ENCODE measurements around the gene PUM2.

PUM2 gene

GRCh38 chr2:20391951-20392699, 41.5 kb upstream of the PUM2 start:
- H3K27me3 ChIP-seq (replicated peaks; ENCODE audit: insufficient read depth, low read length), result no peaks in the 10 kb centered on the region
- H3K4me2 ChIP-seq (ENCODE audit: low read depth, low read length), result no peak overlapping the region
- no peaks in the 10 kb centered on the region for H3K9me2 ChIP-seq (replicated peaks; ENCODE audit: insufficient read depth, low read length)
- no peaks in the 10 kb centered on the region for H3K79me2 ChIP-seq (ENCODE audit: low read length)
- H3K4me1 ChIP-seq (ENCODE audit: low read length), result peaks cover 3% of the 10 kb centered on the region; the same call in 1 of the 2 replicates
- TF ChIP-seq EZH2phosphoT487 (IDR thresholded peaks at IDR 0.05; ENCODE audit: low read length), result no peak
- H3F3A ChIP-seq (ENCODE audit: insufficient read depth, low read length), result no peaks in the 10 kb centered on the region
- H3K9ac ChIP-seq (ENCODE audit: low read length), result no peak overlapping the region
- H4K20me1 ChIP-seq (ENCODE audit: insufficient read depth, low read length), result no peaks in the 10 kb centered on the region
- H3K27ac ChIP-seq (ENCODE audit: low read length), result no peak overlapping the region
- no peaks in the 10 kb centered on the region for H3K9me3 ChIP-seq (replicated peaks; ENCODE audit: insufficient read depth, low read length)
- no peak overlapping the region for H2AFZ ChIP-seq (ENCODE audit: low read length)
- H3K4me3 ChIP-seq (ENCODE audit: low read length), result no peak overlapping the region
- no peaks in the 10 kb centered on the region for H3K36me3 ChIP-seq (replicated peaks; ENCODE audit: insufficient read depth, low read length)
- DNase-seq, result no peak

GRCh38 chr2:20390524-20391123, 40.0 kb upstream of the PUM2 start:
- Histone ChIP-seq H4K20me1 (ENCODE audit: insufficient read depth, low read length) (no peaks in the 10 kb centered on the region), H3K4me1 (ENCODE audit: low read length) (no peaks in the 10 kb centered on the region), H3K9ac (ENCODE audit: low read length) (no peak overlapping the region), H3K79me2 (ENCODE audit: low read length) (no peaks in the 10 kb centered on the region), H3K27ac (ENCODE audit: low read length) (no peak overlapping the region), H3K9me2 (replicated peaks; ENCODE audit: insufficient read depth, low read length) (no peaks in the 10 kb centered on the region), H3K4me2 (ENCODE audit: low read depth, low read length) (no peak overlapping the region), H2AFZ (ENCODE audit: low read length) (no peak overlapping the region), H3F3A (ENCODE audit: insufficient read depth, low read length) (no peaks in the 10 kb centered on the region), H3K36me3 (replicated peaks; ENCODE audit: insufficient read depth, low read length) (no peaks in the 10 kb centered on the region), H3K27me3 (replicated peaks; ENCODE audit: insufficient read depth, low read length) (no peaks in the 10 kb centered on the region), H3K4me3 (ENCODE audit: low read length) (no peak overlapping the region), H3K9me3 (replicated peaks; ENCODE audit: insufficient read depth, low read length) (no peaks in the 10 kb centered on the region)
- TF ChIP-seq EZH2phosphoT487 (IDR thresholded peaks at IDR 0.05; ENCODE audit: low read length) (no peak), EZH2 (optimal IDR thresholded peaks at IDR 0.05; ENCODE audit: low read depth, low read length) (no peak), CTCF (IDR thresholded peaks at IDR 0.05; ENCODE audit: low read length) (no peak)
- DNase-seq, result no peak

GRCh38 chr2:20384953-20385352, 34.3 kb upstream of the PUM2 start:
- Histone ChIP-seq H3K9ac (ENCODE audit: low read length) (no peak overlapping the region), H3K9me2 (replicated peaks; ENCODE audit: insufficient read depth, low read length) (no peaks in the 10 kb centered on the region), H4K20me1 (ENCODE audit: insufficient read depth, low read length) (no peaks in the 10 kb centered on the region), H3K27me3 (replicated peaks; ENCODE audit: insufficient read depth, low read length) (no peaks in the 10 kb centered on the region), H3K27ac (ENCODE audit: low read length) (no peak overlapping the region), H3K79me2 (ENCODE audit: low read length) (no peaks in the 10 kb centered on the region), H2AFZ (ENCODE audit: low read length) (no peak overlapping the region), H3F3A (ENCODE audit: insufficient read depth, low read length) (no peaks in the 10 kb centered on the region), H3K4me1 (ENCODE audit: low read length) (no peaks in the 10 kb centered on the region), H3K36me3 (replicated peaks; ENCODE audit: insufficient read depth, low read length) (no peaks in the 10 kb centered on the region), H3K4me2 (ENCODE audit: low read depth, low read length) (no peak overlapping the region), H3K4me3 (ENCODE audit: low read length) (no peak overlapping the region), H3K9me3 (replicated peaks; ENCODE audit: insufficient read depth, low read length) (no peaks in the 10 kb centered on the region)
- TF ChIP-seq EZH2 (optimal IDR thresholded peaks at IDR 0.05; ENCODE audit: low read depth, low read length) (no peak), CTCF (IDR thresholded peaks at IDR 0.05; ENCODE audit: low read length) (no peak), EZH2phosphoT487 (IDR thresholded peaks at IDR 0.05; ENCODE audit: low read length) (no peak)
- no peak for DNase-seq

All from MM.1S (cell line).